ENCODE results near the gene CFAP221.

CFAP221 gene

GRCh38 chr2:119513832-119514231 is 30.4 kb upstream of the CFAP221 start:
- in situ Hi-C loops (cut with HindIII; ENCODE audit: low sequenced_read_pairs), result no loop called here
- no peak overlapping the region for H3K4me3 ChIP-seq (ENCODE audit: low read depth, low read length)
- DNase-seq (ENCODE audit: low read depth, low spot score), result no peak
- no peak for TF ChIP-seq CTCF (IDR thresholded peaks at IDR 0.05; ENCODE audit: low read depth, low read length)

GRCh38 chr2:119516121-119516520 is 28.1 kb upstream of the CFAP221 start:
- TF ChIP-seq CTCF (IDR thresholded peaks at IDR 0.05; ENCODE audit: low read depth, low read length), result no peak
- in situ Hi-C loops (cut with HindIII; ENCODE audit: low sequenced_read_pairs), result no loop called here
- H3K4me3 ChIP-seq (ENCODE audit: low read depth, low read length), result no peak overlapping the region
- no peak for DNase-seq (ENCODE audit: low read depth, low spot score)

GRCh38 chr2:119517433-119517832 is 26.8 kb upstream of the CFAP221 start:
- no peak overlapping the region for H3K4me3 ChIP-seq (ENCODE audit: low read depth, low read length)
- peak; percentile 8 for DNase-seq (ENCODE audit: low read depth, low spot score)
- TF ChIP-seq CTCF (IDR thresholded peaks at IDR 0.05; ENCODE audit: low read depth, low read length), result peak; percentile 72
- in situ Hi-C loops (cut with HindIII; ENCODE audit: low sequenced_read_pairs), result no loop called here

- in situ Hi-C loops (cut with HindIII; ENCODE audit: low sequenced_read_pairs), result no loop called here
- H3K4me3 ChIP-seq (ENCODE audit: low read depth, low read length), result no peak overlapping the region
- no peak for TF ChIP-seq CTCF (IDR thresholded peaks at IDR 0.05; ENCODE audit: low read depth, low read length)
- DNase-seq (ENCODE audit: low read depth, low spot score), result no peak
Measured at GRCh38 chr2:119518401-119519056, 25.7 kb upstream of the CFAP221 start.

- in situ Hi-C loops (cut with HindIII; ENCODE audit: low sequenced_read_pairs), result no loop called here
- no peak overlapping the region for H3K4me3 ChIP-seq (ENCODE audit: low read depth, low read length)
- no peak for TF ChIP-seq CTCF (IDR thresholded peaks at IDR 0.05; ENCODE audit: low read depth, low read length)
- no peak for DNase-seq (ENCODE audit: low read depth, low spot score)
Measured at GRCh38 chr2:119519057-119519408, 25.2 kb upstream of the CFAP221 start.

GRCh38 chr2:119520696-119521432 is 23.4 kb upstream of the CFAP221 start:
- no peak overlapping the region for H3K4me3 ChIP-seq (ENCODE audit: low read depth, low read length)
- no peak for DNase-seq (ENCODE audit: low read depth, low spot score)
- in situ Hi-C loops (cut with HindIII; ENCODE audit: low sequenced_read_pairs), result no loop called here
- no peak for TF ChIP-seq CTCF (IDR thresholded peaks at IDR 0.05; ENCODE audit: low read depth, low read length)
